GM23338 (cell line): Measurements from ENCODE around the gene BAX. TPM values are rescaled to one million over a fixed set of nuclear protein-coding genes. Genes with fewer than 3 reads are reported as not detected.

Experiments used
- ATAC-seq: fragments of 200-7000 bp; cut with Tn5 transposase; 3 replicates; pipeline ENCODE4 v1.9.1; 2020
- DNase-seq: peaks from one replicate; pipeline ENCODE4 v3.0.0-alpha.2; 2015; ENCODE audit warnings: low spot score
- H2AFZ ChIP-seq: fragments of 200-600 bp; sonication (generic); 2 replicates; pipeline ENCODE4 v1.8.0; 2016; ENCODE audit warnings: antibody characterized with exemption, mild to moderate bottlenecking, moderate library complexity
- H3F3A ChIP-seq: fragments of 200-600 bp; sonication (generic); replicated peaks from 2 replicates; pipeline ENCODE4 v1.8.0; 2017; ENCODE audit warnings: antibody characterized with exemption, mixed run types, low read depth
- H3K27ac ChIP-seq: fragments of 200-600 bp; sonication (generic); 2 replicates; pipeline ENCODE4 v1.6.1; 2016; ENCODE audit warnings: low read depth
- H3K27me3 ChIP-seq: fragments of 200-600 bp; sonication (generic); 2 replicates; pipeline ENCODE4 v1.8.0; 2016; ENCODE audit warnings: mild to moderate bottlenecking, mixed run types, moderate library complexity; ENCODE audit not compliant: insufficient read depth
- H3K36me3 ChIP-seq: fragments of 200-600 bp; sonication (generic); 2 replicates; pipeline ENCODE4 v1.8.0; 2016; ENCODE audit warnings: mild to moderate bottlenecking; ENCODE audit not compliant: insufficient read depth
- H3K4me1 ChIP-seq: fragments of 200-600 bp; sonication (generic); 2 replicates; pipeline ENCODE4 v1.8.0; 2016; ENCODE audit warnings: mild to moderate bottlenecking, moderate library complexity; ENCODE audit not compliant: insufficient read depth
- H3K4me2 ChIP-seq: fragments of 200-600 bp; sonication (generic); 2 replicates; pipeline ENCODE4 v1.7.1; 2017; ENCODE audit warnings: mixed run types
- H3K4me3 ChIP-seq: fragments of 200-600 bp; sonication (generic); 2 replicates; pipeline ENCODE4 v1.6.1; 2016; ENCODE audit warnings: mixed run types
- H3K79me2 ChIP-seq: fragments of 200-600 bp; sonication (generic); replicated peaks from 2 replicates; pipeline ENCODE4 v1.8.0; 2017; ENCODE audit warnings: mild to moderate bottlenecking; ENCODE audit not compliant: insufficient read depth
- H3K9me2 ChIP-seq: fragments of 200-600 bp; sonication (generic); 2 replicates; pipeline ENCODE4 v1.8.0; 2017; ENCODE audit not compliant: insufficient read depth
- H4K20me1 ChIP-seq: fragments of 200-600 bp; sonication (generic); replicated peaks from 2 replicates; pipeline ENCODE4 v1.8.0; 2017; ENCODE audit warnings: mild to moderate bottlenecking; ENCODE audit not compliant: insufficient read depth
- H3K27ac Mint-ChIP-seq: 2 replicates; pipeline ENCODE4 v1.8.0; 2020; ENCODE audit warnings: inconsistent platforms, mild to moderate bottlenecking, moderate library complexity, mixed read lengths
- H3K27me3 Mint-ChIP-seq: 3 replicates; pipeline ENCODE4 v1.8.0; 2022; ENCODE audit warnings: low read depth, mild to moderate bottlenecking, moderate library complexity, mixed read lengths, inconsistent platforms; ENCODE audit not compliant: insufficient read depth, poor library complexity
- H3K36me3 Mint-ChIP-seq: 3 replicates; pipeline ENCODE4 v1.8.0; 2021; ENCODE audit warnings: low read depth, mild to moderate bottlenecking, inconsistent platforms, moderate library complexity, mixed read lengths
- H3K4me1 Mint-ChIP-seq: 3 replicates; pipeline ENCODE4 v1.8.0; 2020; ENCODE audit warnings: mild to moderate bottlenecking, inconsistent platforms, mixed read lengths
- H3K4me3 Mint-ChIP-seq: 3 replicates; pipeline ENCODE4 v1.8.0; 2021; ENCODE audit warnings: moderate library complexity, mild to moderate bottlenecking, inconsistent platforms, mixed read lengths
- H3K9me3 Mint-ChIP-seq: 3 replicates; pipeline ENCODE4 v1.8.0; 2020; ENCODE audit warnings: moderate library complexity, mild to moderate bottlenecking, inconsistent platforms, mixed read lengths
- CREB1 ChIP-seq: fragments of 250-450 bp; sonication (Bioruptor Pico); IDR thresholded peaks from 2 replicates; pipeline ENCODE4 v1.5.0; 2020; ENCODE audit warnings: low read depth, mild to moderate bottlenecking, moderate library complexity
- ETS1 ChIP-seq: IDR thresholded peaks from 2 replicates; pipeline ENCODE4 v1.6.1; 2016; ENCODE audit warnings: antibody characterized with exemption
- EZH2phosphoT487 ChIP-seq: fragments of 200-600 bp; sonication (generic); IDR thresholded peaks from one replicate; pipeline ENCODE4 v1.8.1; 2018; ENCODE audit warnings: antibody characterized with exemption; ENCODE audit not compliant: unreplicated experiment
- NANOG ChIP-seq: IDR thresholded peaks from 2 replicates; pipeline ENCODE4 v1.6.1; 2016; ENCODE audit warnings: antibody characterized with exemption, borderline replicate concordance
- POLR2AphosphoS5 ChIP-seq: IDR thresholded peaks from 2 replicates; pipeline ENCODE4 v1.6.1; 2016; ENCODE audit warnings: antibody characterized with exemption, low read depth
- STAT1 ChIP-seq: IDR thresholded peaks from one replicate; pipeline ENCODE4 v1.6.1; 2016; ENCODE audit warnings: antibody characterized with exemption; ENCODE audit not compliant: unreplicated experiment
- ZNF114 ChIP-seq: fragments of 250-450 bp; sonication (Bioruptor Pico); IDR thresholded peaks from 2 replicates; pipeline ENCODE4 v1.5.0; 2020; ENCODE audit warnings: mild to moderate bottlenecking, moderate library complexity
- ZNF331 ChIP-seq: fragments of 250-450 bp; sonication (Bioruptor Pico); IDR thresholded peaks from 2 replicates; pipeline ENCODE4 v1.5.0; 2020; ENCODE audit warnings: low read depth, mild to moderate bottlenecking, moderate library complexity
- ZNF462 ChIP-seq: fragments of 250-450 bp; sonication (Bioruptor Pico); IDR thresholded peaks from 2 replicates; pipeline ENCODE4 v1.5.0; 2020; ENCODE audit warnings: mild to moderate bottlenecking, moderate library complexity
- polyA plus RNA-seq: library from polyadenylated mRNA; unstranded; fragments of >200 nt; fragmentation: Nextera tagmentation; extraction: Ambion mirVana; gene quantifications from 2 replicates; pipeline ENCODE4 v1.2.1, GENCODE V29; 2016
- total RNA-seq: library from RNA; depleted of rRNA; stranded (reverse); fragments of >200 nt; shearing (Covaris generic); gene quantifications from 2 replicates; pipeline ENCODE4 v1.2.3, GENCODE V29; 2014
- TF ChIP-seq, protein P1 (sequence below): IDR thresholded peaks from one replicate; pipeline ENCODE4 v1.6.1; 2018; ENCODE audit warnings: antibody characterized with exemption; ENCODE audit not compliant: unreplicated experiment

The BAX gene
- total and polyA plus RNA-seq, 2 experiments from 2014 or later = 179 to 261 TPM

- H3K4me2 ChIP-seq = no peak overlapping the region
- no peak overlapping the region for H2AFZ ChIP-seq
- H3F3A ChIP-seq = 0 out of 2 replicates have a peak, but pooled peaks cover 3% of the 10 kb centered on the region
- DNase-seq = no peak
- ATAC-seq = no peak
- H3K79me2 ChIP-seq = peaks cover 25% of the 10 kb centered on the region
- no peaks in the 10 kb centered on the region for H3K9me3 Mint-ChIP-seq
- H3K27ac ChIP-seq = no peak overlapping the region
- no peak overlapping the region; the same call in 2 of the 3 replicates for H3K4me3 Mint-ChIP-seq
- H3K36me3 ChIP-seq = peaks cover 6% of the 10 kb centered on the region
- peaks cover 10% of the 10 kb centered on the region; the same call in 1 of the 2 replicates for H3K4me1 ChIP-seq
- no peaks in the 10 kb centered on the region for H3K27me3 ChIP-seq
- H3K36me3 Mint-ChIP-seq = peaks cover 46% of the 10 kb centered on the region
- no peak overlapping the region for H3K27ac Mint-ChIP-seq
- peaks cover 19% of the 10 kb centered on the region for H3K4me1 Mint-ChIP-seq
- TF ChIP-seq EZH2phosphoT487 (no peak), ZNF462 (CRISPR knock-in tag) (no peak), POLR2AphosphoS5 (no peak), NANOG (no peak)
- H3K4me3 ChIP-seq = no peak overlapping the region
- peaks cover 6% of the 10 kb centered on the region for H4K20me1 ChIP-seq
- H3K9me2 ChIP-seq = no peaks in the 10 kb centered on the region
- peaks cover 11% of the 10 kb centered on the region for H3K27me3 Mint-ChIP-seq
Observed at GRCh38 chr19:48989701-48990291, 35.1 kb downstream of the BAX start.

DNA sequence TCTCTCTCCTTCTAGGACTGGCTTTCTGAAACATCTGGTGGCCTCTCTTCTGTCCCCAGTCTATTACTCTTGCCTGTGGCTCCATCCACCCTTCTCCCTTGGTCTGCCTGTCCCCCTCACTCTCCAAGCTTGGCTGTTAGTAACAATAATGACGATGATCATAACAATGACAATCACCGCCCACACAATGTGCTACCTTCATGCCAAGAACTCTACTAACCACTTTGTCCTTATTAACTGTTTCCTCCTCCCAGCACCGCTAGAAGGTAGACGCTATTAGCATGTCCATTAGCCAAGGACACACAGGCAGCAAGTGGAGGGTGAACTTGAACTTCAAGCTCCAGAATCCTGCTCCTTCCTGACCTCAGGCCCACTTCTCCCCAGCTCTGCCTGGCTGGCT is 35.7 kb downstream of the BAX start:
- peaks cover 13% of the 10 kb centered on the region; the same call in 1 of the 2 replicates for H3K4me1 ChIP-seq
- no peak overlapping the region for H2AFZ ChIP-seq
- Mint-ChIP-seq H3K27me3 (peaks cover 14% of the 10 kb centered on the region), H3K9me3 (no peaks in the 10 kb centered on the region), H3K4me3 (no peak overlapping the region; the same call in 2 of the 3 replicates), H3K27ac (no peak overlapping the region), H3K36me3 (peaks cover 42% of the 10 kb centered on the region), H3K4me1 (peaks cover 24% of the 10 kb centered on the region)
- 0 out of 2 replicates have a peak, but pooled peaks cover 3% of the 10 kb centered on the region for H3F3A ChIP-seq
- no peaks in the 10 kb centered on the region for H3K9me2 ChIP-seq
- H3K27ac ChIP-seq = no peak overlapping the region
- H3K27me3 ChIP-seq = no peaks in the 10 kb centered on the region
- ATAC-seq (no peak), DNase-seq (no peak)
- H4K20me1 ChIP-seq = peaks cover 6% of the 10 kb centered on the region
- peaks cover 6% of the 10 kb centered on the region for H3K36me3 ChIP-seq
- H3K4me2 ChIP-seq = no peak overlapping the region
- H3K4me3 ChIP-seq = no peak overlapping the region
- H3K79me2 ChIP-seq = peaks cover 31% of the 10 kb centered on the region
- no peak for TF ChIP-seq STAT1
- no peak for TF ChIP-seq CREB1
- no peak for TF ChIP-seq ZNF331 (CRISPR knock-in tag)
- no peak for TF ChIP-seq ZNF114
- TF ChIP-seq, protein P1, sequence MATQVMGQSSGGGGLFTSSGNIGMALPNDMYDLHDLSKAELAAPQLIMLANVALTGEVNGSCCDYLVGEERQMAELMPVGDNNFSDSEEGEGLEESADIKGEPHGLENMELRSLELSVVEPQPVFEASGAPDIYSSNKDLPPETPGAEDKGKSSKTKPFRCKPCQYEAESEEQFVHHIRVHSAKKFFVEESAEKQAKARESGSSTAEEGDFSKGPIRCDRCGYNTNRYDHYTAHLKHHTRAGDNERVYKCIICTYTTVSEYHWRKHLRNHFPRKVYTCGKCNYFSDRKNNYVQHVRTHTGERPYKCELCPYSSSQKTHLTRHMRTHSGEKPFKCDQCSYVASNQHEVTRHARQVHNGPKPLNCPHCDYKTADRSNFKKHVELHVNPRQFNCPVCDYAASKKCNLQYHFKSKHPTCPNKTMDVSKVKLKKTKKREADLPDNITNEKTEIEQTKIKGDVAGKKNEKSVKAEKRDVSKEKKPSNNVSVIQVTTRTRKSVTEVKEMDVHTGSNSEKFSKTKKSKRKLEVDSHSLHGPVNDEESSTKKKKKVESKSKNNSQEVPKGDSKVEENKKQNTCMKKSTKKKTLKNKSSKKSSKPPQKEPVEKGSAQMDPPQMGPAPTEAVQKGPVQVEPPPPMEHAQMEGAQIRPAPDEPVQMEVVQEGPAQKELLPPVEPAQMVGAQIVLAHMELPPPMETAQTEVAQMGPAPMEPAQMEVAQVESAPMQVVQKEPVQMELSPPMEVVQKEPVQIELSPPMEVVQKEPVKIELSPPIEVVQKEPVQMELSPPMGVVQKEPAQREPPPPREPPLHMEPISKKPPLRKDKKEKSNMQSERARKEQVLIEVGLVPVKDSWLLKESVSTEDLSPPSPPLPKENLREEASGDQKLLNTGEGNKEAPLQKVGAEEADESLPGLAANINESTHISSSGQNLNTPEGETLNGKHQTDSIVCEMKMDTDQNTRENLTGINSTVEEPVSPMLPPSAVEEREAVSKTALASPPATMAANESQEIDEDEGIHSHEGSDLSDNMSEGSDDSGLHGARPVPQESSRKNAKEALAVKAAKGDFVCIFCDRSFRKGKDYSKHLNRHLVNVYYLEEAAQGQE = no peak
- no peak for TF ChIP-seq ETS1
